GM10266 (cell line): ENCODE results near the gene BICDL2.

ENCODE experiments used
- DNase-seq: peaks from one replicate; pipeline ENCODE4 v3.0.0; 2012; ENCODE audit errors: extremely low spot score
- CTCF ChIP-seq: IDR thresholded peaks from 2 replicates; pipeline ENCODE4 v1.5.1; 2012; ENCODE audit warnings: mild to moderate bottlenecking, low read depth; ENCODE audit not compliant: control insufficient read depth, insufficient read depth; ENCODE audit errors: missing control alignments

BICDL2 gene

GRCh38 chr16:3007957-3008689 lies 28.6 kb downstream of the BICDL2 start:
- no peak for TF ChIP-seq CTCF

DNA sequence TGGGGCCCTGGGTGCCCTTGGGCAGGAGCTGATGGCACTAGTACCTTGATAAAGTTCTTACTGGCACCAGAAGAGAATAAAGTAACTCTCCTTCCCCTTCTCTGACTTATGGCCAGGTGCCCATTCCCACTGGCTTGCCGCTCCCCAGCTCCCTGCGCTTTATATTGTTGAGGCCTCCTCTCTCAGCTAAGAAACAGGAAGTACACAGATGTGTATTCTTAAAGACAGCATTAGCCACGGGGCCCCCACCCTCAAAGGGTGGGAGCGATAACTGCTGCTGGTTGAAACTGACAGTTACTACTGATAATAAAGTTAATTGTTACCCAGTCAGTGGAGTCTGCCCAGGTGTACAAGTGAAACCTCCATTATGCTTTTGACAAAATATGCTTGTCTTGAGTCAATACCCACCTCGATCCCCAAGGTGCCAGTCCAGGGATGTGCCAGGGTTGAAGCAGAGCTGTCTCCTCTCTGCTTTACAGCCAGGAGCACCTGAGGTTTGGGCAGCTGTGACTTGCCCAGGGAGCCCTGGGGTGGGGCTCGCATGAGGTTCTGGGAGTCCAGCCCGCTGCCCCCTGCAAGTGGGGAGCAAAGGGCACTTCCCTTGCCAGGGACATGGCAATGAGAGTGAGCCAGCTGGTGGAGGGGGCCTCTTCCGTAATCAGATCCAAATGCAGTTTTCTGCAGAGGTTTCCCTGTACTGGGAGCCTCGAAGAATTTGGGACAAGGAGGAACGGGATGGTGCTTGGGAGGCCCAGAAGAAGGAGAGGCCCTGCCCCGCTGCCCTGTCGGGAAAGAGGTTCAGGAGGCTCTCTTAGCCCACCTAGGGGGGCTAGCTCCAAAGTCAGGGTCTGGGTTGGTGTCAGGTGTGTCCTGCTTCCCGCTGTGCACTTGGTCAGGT lies 29.4 kb downstream of the BICDL2 start:
- TF ChIP-seq CTCF: no peak
- DNase-seq: no peak

More at GRCh38 chr16:3007957-3008689, 28.6 kb downstream of the BICDL2 start:
- DNase-seq: no peak

GRCh38 chr16:3004781-3005284 lies 31.9 kb downstream of the BICDL2 start:
- TF ChIP-seq CTCF: no peak
- no peak for DNase-seq

- no peak for TF ChIP-seq CTCF
- no peak for DNase-seq
These were observed 32.4 kb downstream of the BICDL2 start for GRCh38 chr16:3004319-3004718.

- peak; percentile 99 for DNase-seq
- TF ChIP-seq CTCF: peak; percentile 83
These were observed 33.0 kb downstream of the BICDL2 start for GRCh38 chr16:3003582-3004270.

GRCh38 chr16:3001316-3001715 lies 35.4 kb downstream of the BICDL2 start:
- no peak for DNase-seq
- TF ChIP-seq CTCF: no peak
